DOHH2 (cell line): ENCODE results near the gene TOMM40L.
A peak's percentile ranks its signal among the peaks of the same experiment; 100 is the strongest.

Experiments used
- H3F3A ChIP-seq: fragments of 200-600 bp; sonication (generic), shearing (Covaris generic); 2 replicates; pipeline ENCODE4 v1.6.0; 2016; ENCODE audit warnings: antibody characterized with exemption, mild to moderate bottlenecking; ENCODE audit not compliant: control insufficient read depth, insufficient read depth
- H3K27ac ChIP-seq: fragments of 200-600 bp; sonication (generic); 2 replicates; pipeline ENCODE4 v1.5.1; 2014; ENCODE audit warnings: low read depth, mild to moderate bottlenecking, low read length, moderate library complexity
- H3K27me3 ChIP-seq: fragments of 200-600 bp; sonication (generic); 2 replicates; pipeline ENCODE4 v1.6.1; 2014; ENCODE audit warnings: mild to moderate bottlenecking, low read length, mixed read lengths; ENCODE audit not compliant: control insufficient read depth
- H3K36me3 ChIP-seq: fragments of 200-600 bp; sonication (generic); 2 replicates; pipeline ENCODE4 v1.6.1; 2014; ENCODE audit warnings: mild to moderate bottlenecking, low read length, moderate library complexity, mixed read lengths; ENCODE audit not compliant: control insufficient read depth
- H3K4me1 ChIP-seq: fragments of 200-600 bp; sonication (generic); 2 replicates; pipeline ENCODE4 v1.6.1; 2014; ENCODE audit warnings: mild to moderate bottlenecking, low read length, mixed read lengths; ENCODE audit not compliant: control insufficient read depth
- H3K4me2 ChIP-seq: fragments of 200-600 bp; sonication (generic); 2 replicates; pipeline ENCODE4 v1.6.0; 2014; ENCODE audit warnings: mild to moderate bottlenecking, low read length, moderate library complexity
- H3K4me3 ChIP-seq: fragments of 200-600 bp; sonication (generic); 2 replicates; pipeline ENCODE4 v1.5.1; 2014; ENCODE audit warnings: mild to moderate bottlenecking, low read length, mixed read lengths
- H3K79me2 ChIP-seq: fragments of 200-600 bp; sonication (generic); 2 replicates; pipeline ENCODE4 v1.6.1; 2014; ENCODE audit warnings: mild to moderate bottlenecking, low read length, mixed read lengths; ENCODE audit not compliant: control insufficient read depth
- H3K9me2 ChIP-seq: fragments of 200-600 bp; sonication (generic); replicated peaks from 2 replicates; pipeline ENCODE4 v1.6.1; 2014; ENCODE audit warnings: mild to moderate bottlenecking, low read length, mixed read lengths; ENCODE audit not compliant: control insufficient read depth
- H3K9me3 ChIP-seq: fragments of 200-600 bp; sonication (generic); 2 replicates; pipeline ENCODE4 v1.6.1; 2014; ENCODE audit warnings: antibody characterized with exemption, low read length, mixed read lengths; ENCODE audit not compliant: control insufficient read depth, insufficient read depth
- H4K20me1 ChIP-seq: fragments of 200-600 bp; sonication (generic); 2 replicates; pipeline ENCODE4 v1.6.0; 2014; ENCODE audit warnings: low read depth, mild to moderate bottlenecking, antibody characterized with exemption, low read length, moderate library complexity; ENCODE audit not compliant: control insufficient read depth, insufficient read depth
- CTCF ChIP-seq: fragments of 200-600 bp; sonication (generic); IDR thresholded peaks from one replicate; pipeline ENCODE4 v1.5.1; 2014; ENCODE audit warnings: antibody characterized with exemption, mild to moderate bottlenecking, low read depth, low read length; ENCODE audit not compliant: poor library complexity, severe bottlenecking
- EZH2phosphoT487 ChIP-seq: fragments of 200-600 bp; sonication (generic); IDR thresholded peaks from 2 replicates; pipeline ENCODE4 v1.6.1; 2017; ENCODE audit warnings: borderline replicate concordance, mild to moderate bottlenecking, antibody characterized with exemption, low read length, moderate library complexity, mixed read lengths

The TOMM40L gene

GRCh38 chr1:161200421-161200991 lies 25.4 kb upstream of the TOMM40L start:
- no peak overlapping the region for H3K4me2 ChIP-seq
- H3K36me3 ChIP-seq = peaks cover 20% of the 10 kb centered on the region
- no peak overlapping the region for H3K4me3 ChIP-seq
- no peaks in the 10 kb centered on the region for H3K9me2 ChIP-seq
- H3K9me3 ChIP-seq = no peaks in the 10 kb centered on the region
- TF ChIP-seq CTCF = no peak
- no peak for TF ChIP-seq EZH2phosphoT487
- H3K4me1 ChIP-seq = peaks cover 42% of the 10 kb centered on the region
- no peak overlapping the region for H3K27ac ChIP-seq
- no peaks in the 10 kb centered on the region for H4K20me1 ChIP-seq
- no peaks in the 10 kb centered on the region for H3K27me3 ChIP-seq
- peaks cover 2% of the 10 kb centered on the region; the same call in 1 of the 2 replicates for H3F3A ChIP-seq
- peaks cover 18% of the 10 kb centered on the region for H3K79me2 ChIP-seq

GRCh38 chr1:161200992-161201835 lies 24.6 kb upstream of the TOMM40L start:
- peaks cover 38% of the 10 kb centered on the region for H3K4me1 ChIP-seq
- H3K9me2 ChIP-seq = no peaks in the 10 kb centered on the region
- H3K4me2 ChIP-seq = peak overlapping the region; percentile 92
- peak overlapping the region; percentile 54 for H3K27ac ChIP-seq
- H3F3A ChIP-seq = peaks cover 2% of the 10 kb centered on the region; the same call in 1 of the 2 replicates
- no peaks in the 10 kb centered on the region for H4K20me1 ChIP-seq
- H3K9me3 ChIP-seq = no peaks in the 10 kb centered on the region
- no peak for TF ChIP-seq EZH2phosphoT487
- TF ChIP-seq CTCF = no peak
- H3K4me3 ChIP-seq = peak overlapping the region; percentile 95
- H3K79me2 ChIP-seq = peaks cover 18% of the 10 kb centered on the region
- H3K36me3 ChIP-seq = peaks cover 27% of the 10 kb centered on the region
- no peaks in the 10 kb centered on the region for H3K27me3 ChIP-seq

GRCh38 chr1:161201836-161202712 lies 23.8 kb upstream of the TOMM40L start, which contains the start of gene NDUFS2:
NDUFS2 (plus strand) TSS chr1:161202367; CDS start chr1:161202386, 19 bp downstream.
- Histone ChIP-seq H3K79me2 (peaks cover 18% of the 10 kb centered on the region), H3K9me2 (no peaks in the 10 kb centered on the region)
- no peak for TF ChIP-seq EZH2phosphoT487
- peak; percentile 64 for TF ChIP-seq CTCF

More at GRCh38 chr1:161201836-161202712, 23.8 kb upstream of the TOMM40L start, which contains the start of gene NDUFS2:
- peak within 1 kb of the TSS; percentile 92 for H3K4me2 ChIP-seq
- peaks cover 2% of the 10 kb centered on the region; the same call in 1 of the 2 replicates for H3F3A ChIP-seq
- no peaks in the 10 kb centered on the region for H4K20me1 ChIP-seq
- H3K36me3 ChIP-seq = peaks cover 35% of the 10 kb centered on the region
- H3K27me3 ChIP-seq = no peaks in the 10 kb centered on the region
- H3K27ac ChIP-seq = peak within 1 kb of the TSS; percentile 54
- H3K4me3 ChIP-seq = peak within 1 kb of the TSS; percentile 95
- H3K9me3 ChIP-seq = no peaks in the 10 kb centered on the region
- peaks cover 38% of the 10 kb centered on the region for H3K4me1 ChIP-seq
